WTC11 (cell line): Measurements from ENCODE around the gene HOXB5. TPM values are rescaled to one million over a fixed set of nuclear protein-coding genes. Genes with fewer than 3 reads are reported as not detected.

ENCODE experiments used
- ATAC-seq: fragments of 200-7000 bp; cut with Tn5 transposase; 2 replicates; pipeline ENCODE4 v1.10.0; 2021; ENCODE audit warnings: mild to moderate bottlenecking, moderate library complexity
- CTCF ChIA-PET: fragments of 300-600 bp; sonication (Branson Sonifier 250); formaldehyde crosslinking; loops from one replicate; lab custom pipeline; 2021; ENCODE audit warnings: antibody characterized with exemption; lab: Charles Lee
- POLR2A ChIA-PET: fragments of 350-600 bp; sonication (Branson Sonifier 250); formaldehyde crosslinking; loops from one replicate; lab custom pipeline; 2021; ENCODE audit warnings: antibody characterized with exemption; lab: Charles Lee
- DNase-seq: peaks from one replicate; pipeline ENCODE4 v3.0.0; 2021; ENCODE audit warnings: low spot score
- H3K27ac Mint-ChIP-seq: 2 replicates; pipeline ENCODE4 v1.8.0; 2021; ENCODE audit warnings: mixed read lengths
- H3K27me3 Mint-ChIP-seq: 2 replicates; pipeline ENCODE4 v1.8.0; 2021; ENCODE audit warnings: low read depth, mild to moderate bottlenecking, moderate library complexity, mixed read lengths
- H3K36me3 Mint-ChIP-seq: 2 replicates; pipeline ENCODE4 v1.8.0; 2021; ENCODE audit warnings: mixed read lengths
- H3K4me1 Mint-ChIP-seq: 2 replicates; pipeline ENCODE4 v1.8.0; 2022; ENCODE audit warnings: mixed read lengths
- H3K4me3 Mint-ChIP-seq: 2 replicates; pipeline ENCODE4 v1.8.0; 2021; ENCODE audit warnings: mild to moderate bottlenecking, moderate library complexity, mixed read lengths
- H3K9me3 Mint-ChIP-seq: 2 replicates; pipeline ENCODE4 v1.8.0; 2021; ENCODE audit warnings: mixed read lengths
- CREM ChIP-seq: sonication (generic); formaldehyde crosslinking; IDR thresholded peaks from 2 replicates; pipeline ENCODE4 v1.8.1; 2022; ENCODE audit warnings: mild to moderate bottlenecking, missing genetic modification reagents, moderate library complexity
- HMGA2 ChIP-seq: fragments of 250-450 bp; sonication (Bioruptor Pico); IDR thresholded peaks from 2 replicates; pipeline ENCODE4 v1.4.0; 2021; ENCODE audit warnings: mild to moderate bottlenecking, moderate library complexity
- KAT7 ChIP-seq: sonication (generic); formaldehyde crosslinking; IDR thresholded peaks from 2 replicates; pipeline ENCODE4 v1.8.1; 2023; ENCODE audit warnings: missing genetic modification reagents, mild to moderate bottlenecking, borderline replicate concordance
- MXD4 ChIP-seq: fragments of 250-450 bp; sonication (Bioruptor Pico); IDR thresholded peaks from 2 replicates; pipeline ENCODE4 v1.8.0; 2021; ENCODE audit warnings: mild to moderate bottlenecking, moderate library complexity, borderline replicate concordance
- NFE2L1 ChIP-seq: sonication (generic); formaldehyde crosslinking; IDR thresholded peaks from 2 replicates; pipeline ENCODE4 v1.8.1; 2023; ENCODE audit warnings: missing genetic modification reagents
- NR1H2 ChIP-seq: sonication (generic); formaldehyde crosslinking; IDR thresholded peaks from 2 replicates; pipeline ENCODE4 v1.9.0; 2021; ENCODE audit warnings: mild to moderate bottlenecking, moderate library complexity, missing genetic modification reagents
- RELA ChIP-seq: sonication (generic); formaldehyde crosslinking; IDR thresholded peaks from 2 replicates; pipeline ENCODE4 v1.8.1; 2022; ENCODE audit warnings: missing genetic modification reagents, mild to moderate bottlenecking, borderline replicate concordance
- SMAD3 ChIP-seq: sonication (generic); formaldehyde crosslinking; IDR thresholded peaks from 2 replicates; pipeline ENCODE4 v1.8.0; 2022; ENCODE audit warnings: missing genetic modification reagents, mild to moderate bottlenecking, borderline replicate concordance
- SOX15 ChIP-seq: fragments of 250-450 bp; sonication (Bioruptor Pico); IDR thresholded peaks from 2 replicates; pipeline ENCODE4 v1.9.0; 2021; ENCODE audit warnings: mild to moderate bottlenecking
- TEAD4 ChIP-seq: sonication (generic); formaldehyde crosslinking; IDR thresholded peaks from 2 replicates; pipeline ENCODE4 v1.8.0; 2022; ENCODE audit warnings: mild to moderate bottlenecking, missing genetic modification reagents
- ZBTB21 ChIP-seq: sonication (generic); formaldehyde crosslinking; IDR thresholded peaks from 2 replicates; pipeline ENCODE4 v1.8.1; 2023; ENCODE audit warnings: mild to moderate bottlenecking, missing genetic modification reagents, borderline replicate concordance
- ZNF263 ChIP-seq: sonication (generic); formaldehyde crosslinking; IDR thresholded peaks from 2 replicates; pipeline ENCODE4 v1.8.1; 2022; ENCODE audit warnings: low read depth, mild to moderate bottlenecking, moderate library complexity, missing genetic modification reagents
- ZNF416 ChIP-seq: fragments of 250-450 bp; sonication (Bioruptor Pico); IDR thresholded peaks from 2 replicates; pipeline ENCODE4 v1.9.0; 2021; ENCODE audit warnings: mild to moderate bottlenecking, inconsistent platforms
- ZNF671 ChIP-seq: fragments of 250-450 bp; sonication (Bioruptor Pico); IDR thresholded peaks from 2 replicates; pipeline ENCODE4 v1.8.0; 2021; ENCODE audit warnings: mild to moderate bottlenecking
- total RNA-seq: library from RNA; stranded (reverse); gene quantifications from 3 replicates; pipeline ENCODE4 v1.2.3, GENCODE V29; 2021
- TF ChIP-seq, protein P1 (sequence below): sonication (generic); formaldehyde crosslinking; IDR thresholded peaks from 2 replicates; pipeline ENCODE4 v1.8.1; 2022; ENCODE audit warnings: missing genetic modification reagents, borderline replicate concordance
- TF ChIP-seq, protein P2 (sequence below): sonication (generic); formaldehyde crosslinking; IDR thresholded peaks from 2 replicates; pipeline ENCODE4 v1.8.1; 2022; ENCODE audit warnings: low read depth, missing genetic modification reagents, borderline replicate concordance
- TF ChIP-seq, protein P3 (sequence below): sonication (generic); formaldehyde crosslinking; IDR thresholded peaks from 2 replicates; pipeline ENCODE4 v1.8.1; 2023; ENCODE audit warnings: mild to moderate bottlenecking, missing genetic modification reagents
- TF ChIP-seq, protein P4 (sequence below): sonication (generic); formaldehyde crosslinking; IDR thresholded peaks from 2 replicates; pipeline ENCODE4 v1.8.0; 2022; ENCODE audit warnings: mild to moderate bottlenecking, missing genetic modification reagents
- TF ChIP-seq, protein P5 (sequence below): sonication (generic); formaldehyde crosslinking; IDR thresholded peaks from 2 replicates; pipeline ENCODE4 v1.8.1; 2022; ENCODE audit warnings: mild to moderate bottlenecking, missing genetic modification reagents, moderate library complexity, borderline replicate concordance
- TF ChIP-seq, protein P6 (sequence below): sonication (generic); formaldehyde crosslinking; IDR thresholded peaks from 2 replicates; pipeline ENCODE4 v1.8.0; 2022; ENCODE audit warnings: mild to moderate bottlenecking, missing genetic modification reagents
- TF ChIP-seq, protein P7 (sequence below): sonication (generic); formaldehyde crosslinking; IDR thresholded peaks from 2 replicates; pipeline ENCODE4 v1.8.0; 2023; ENCODE audit warnings: missing genetic modification reagents
- TF ChIP-seq, protein P8 (sequence below): sonication (generic); formaldehyde crosslinking; IDR thresholded peaks from 2 replicates; pipeline ENCODE4 v1.8.0; 2022; ENCODE audit warnings: mild to moderate bottlenecking, missing genetic modification reagents

HOXB5 gene
- total RNA-seq, 1 experiment from 2014 or later: not detected

DNA sequence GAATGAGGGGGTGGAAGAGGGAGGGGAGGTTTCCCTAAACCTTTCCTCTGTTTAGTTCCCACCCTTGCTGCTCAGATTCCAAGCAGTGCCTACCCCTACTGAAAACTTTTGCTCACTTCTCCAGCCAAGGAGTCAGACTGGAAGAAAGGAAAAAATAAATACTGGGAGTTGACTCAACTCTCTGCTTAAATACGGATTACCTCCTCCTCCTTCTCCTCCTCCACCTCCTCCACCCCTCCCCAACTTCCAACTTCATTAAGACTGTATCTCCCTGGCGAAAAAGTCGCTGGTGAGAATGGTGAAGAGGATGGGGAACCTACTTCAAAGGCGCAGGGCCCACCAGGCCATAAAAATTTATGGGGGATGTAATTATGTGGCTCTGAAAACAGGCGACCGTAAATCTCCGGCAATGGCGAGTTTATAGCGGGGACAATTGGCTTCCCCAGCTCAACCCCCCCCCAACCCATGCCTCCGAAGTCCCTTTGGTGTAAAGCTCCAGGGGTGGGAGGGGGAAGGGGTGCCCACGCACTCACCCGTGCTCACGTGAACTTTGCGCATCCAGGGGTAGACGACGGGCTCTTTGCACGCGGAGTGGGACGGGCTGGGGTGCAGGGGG lies 16.1 kb downstream of the HOXB5 start:
- H3K36me3 Mint-ChIP-seq: no peaks in the 10 kb centered on the region
- ChIA-PET CTCF (interaction anchor here (1.0 to 1.3 kb wide), 2 partner anchors 36 to 59 kb away, joined by 4 read pairs; no protein-coding TSS in a partner anchor), POLR2A (no interaction called here)
- no peaks in the 10 kb centered on the region for H3K9me3 Mint-ChIP-seq
- H3K4me1 Mint-ChIP-seq: peaks cover 43% of the 10 kb centered on the region
- no peak for DNase-seq
- no peak overlapping the region for H3K27ac Mint-ChIP-seq
- TF ChIP-seq NFE2L1: no peak
- TF ChIP-seq, protein P1, sequence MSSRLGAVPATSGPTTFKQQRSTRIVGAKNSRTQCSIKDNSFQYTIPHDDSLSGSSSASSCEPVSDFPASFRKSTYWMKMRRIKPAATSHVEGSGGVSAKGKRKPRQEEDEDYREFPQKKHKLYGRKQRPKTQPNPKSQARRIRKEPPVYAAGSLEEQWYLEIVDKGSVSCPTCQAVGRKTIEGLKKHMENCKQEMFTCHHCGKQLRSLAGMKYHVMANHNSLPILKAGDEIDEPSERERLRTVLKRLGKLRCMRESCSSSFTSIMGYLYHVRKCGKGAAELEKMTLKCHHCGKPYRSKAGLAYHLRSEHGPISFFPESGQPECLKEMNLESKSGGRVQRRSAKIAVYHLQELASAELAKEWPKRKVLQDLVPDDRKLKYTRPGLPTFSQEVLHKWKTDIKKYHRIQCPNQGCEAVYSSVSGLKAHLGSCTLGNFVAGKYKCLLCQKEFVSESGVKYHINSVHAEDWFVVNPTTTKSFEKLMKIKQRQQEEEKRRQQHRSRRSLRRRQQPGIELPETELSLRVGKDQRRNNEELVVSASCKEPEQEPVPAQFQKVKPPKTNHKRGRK (CRISPR knock-in tag): no peak
- TF ChIP-seq KAT7 (CRISPR knock-in tag): no peak
- TF ChIP-seq ZBTB21: no peak
- TF ChIP-seq, protein P2, sequence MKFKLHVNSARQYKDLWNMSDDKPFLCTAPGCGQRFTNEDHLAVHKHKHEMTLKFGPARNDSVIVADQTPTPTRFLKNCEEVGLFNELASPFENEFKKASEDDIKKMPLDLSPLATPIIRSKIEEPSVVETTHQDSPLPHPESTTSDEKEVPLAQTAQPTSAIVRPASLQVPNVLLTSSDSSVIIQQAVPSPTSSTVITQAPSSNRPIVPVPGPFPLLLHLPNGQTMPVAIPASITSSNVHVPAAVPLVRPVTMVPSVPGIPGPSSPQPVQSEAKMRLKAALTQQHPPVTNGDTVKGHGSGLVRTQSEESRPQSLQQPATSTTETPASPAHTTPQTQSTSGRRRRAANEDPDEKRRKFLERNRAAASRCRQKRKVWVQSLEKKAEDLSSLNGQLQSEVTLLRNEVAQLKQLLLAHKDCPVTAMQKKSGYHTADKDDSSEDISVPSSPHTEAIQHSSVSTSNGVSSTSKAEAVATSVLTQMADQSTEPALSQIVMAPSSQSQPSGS (CRISPR knock-in tag): no peak
- TF ChIP-seq CREM: no peak
- no peak for TF ChIP-seq ZNF671 (CRISPR knock-in tag)
- TF ChIP-seq, protein P3, sequence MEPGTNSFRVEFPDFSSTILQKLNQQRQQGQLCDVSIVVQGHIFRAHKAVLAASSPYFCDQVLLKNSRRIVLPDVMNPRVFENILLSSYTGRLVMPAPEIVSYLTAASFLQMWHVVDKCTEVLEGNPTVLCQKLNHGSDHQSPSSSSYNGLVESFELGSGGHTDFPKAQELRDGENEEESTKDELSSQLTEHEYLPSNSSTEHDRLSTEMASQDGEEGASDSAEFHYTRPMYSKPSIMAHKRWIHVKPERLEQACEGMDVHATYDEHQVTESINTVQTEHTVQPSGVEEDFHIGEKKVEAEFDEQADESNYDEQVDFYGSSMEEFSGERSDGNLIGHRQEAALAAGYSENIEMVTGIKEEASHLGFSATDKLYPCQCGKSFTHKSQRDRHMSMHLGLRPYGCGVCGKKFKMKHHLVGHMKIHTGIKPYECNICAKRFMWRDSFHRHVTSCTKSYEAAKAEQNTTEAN (CRISPR knock-in tag): no peak
- TF ChIP-seq, protein P4, sequence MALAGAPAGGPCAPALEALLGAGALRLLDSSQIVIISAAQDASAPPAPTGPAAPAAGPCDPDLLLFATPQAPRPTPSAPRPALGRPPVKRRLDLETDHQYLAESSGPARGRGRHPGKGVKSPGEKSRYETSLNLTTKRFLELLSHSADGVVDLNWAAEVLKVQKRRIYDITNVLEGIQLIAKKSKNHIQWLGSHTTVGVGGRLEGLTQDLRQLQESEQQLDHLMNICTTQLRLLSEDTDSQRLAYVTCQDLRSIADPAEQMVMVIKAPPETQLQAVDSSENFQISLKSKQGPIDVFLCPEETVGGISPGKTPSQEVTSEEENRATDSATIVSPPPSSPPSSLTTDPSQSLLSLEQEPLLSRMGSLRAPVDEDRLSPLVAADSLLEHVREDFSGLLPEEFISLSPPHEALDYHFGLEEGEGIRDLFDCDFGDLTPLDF (CRISPR knock-in tag): no peak
- peak overlapping the region; percentile 48 for H3K4me3 Mint-ChIP-seq
- ATAC-seq: no peak
- H3K27me3 Mint-ChIP-seq: peaks cover 45% of the 10 kb centered on the region; the same call in 1 of the 2 replicates

DNA sequence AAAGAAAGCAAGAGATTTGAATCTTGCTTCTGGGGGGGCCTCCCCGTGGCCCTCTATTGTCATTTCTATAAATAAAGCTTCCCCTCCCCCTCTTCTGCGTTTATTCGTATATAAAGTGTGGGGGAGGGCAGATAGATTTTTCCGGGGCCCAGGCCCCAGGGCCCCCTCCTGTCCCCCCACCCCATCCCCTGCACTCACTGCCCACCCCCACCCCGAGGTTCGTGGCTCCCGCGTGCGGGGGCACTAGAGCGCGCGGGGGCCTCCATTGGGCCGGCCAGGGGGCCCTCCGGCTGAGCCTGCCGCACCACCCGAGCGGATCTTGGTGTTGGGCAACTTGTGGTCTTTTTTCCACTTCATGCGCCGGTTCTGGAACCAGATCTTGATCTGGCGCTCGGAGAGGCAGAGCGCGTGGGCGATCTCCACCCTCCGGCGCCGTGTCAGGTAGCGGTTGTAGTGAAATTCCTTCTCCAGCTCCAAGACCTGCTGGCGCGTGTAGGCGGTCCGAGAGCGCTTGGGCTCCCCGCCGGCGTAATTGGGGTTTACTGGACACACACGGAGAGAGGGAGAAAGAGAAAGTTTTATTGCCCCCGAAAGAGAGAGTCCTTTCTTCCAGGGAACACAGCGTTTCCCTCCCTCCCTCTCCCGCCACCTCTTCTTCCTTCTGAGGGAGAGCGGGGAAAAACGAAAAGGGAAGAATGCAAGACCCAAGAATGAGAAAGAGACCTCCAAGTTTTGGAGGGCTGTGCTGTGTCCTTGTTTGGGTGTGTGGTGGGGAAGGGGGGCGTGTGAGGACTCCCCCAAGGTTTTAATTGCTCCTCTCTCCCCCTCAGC lies 16.9 kb downstream of the HOXB5 start:
- CTCF ChIA-PET: interaction anchor here (0.6 kb wide), 1 partner anchor 25 kb away, joined by 5 read pairs; no protein-coding TSS in a partner anchor
- no peak overlapping the region for H3K27ac Mint-ChIP-seq
- ATAC-seq: no peak
- peaks cover 38% of the 10 kb centered on the region; the same call in 1 of the 2 replicates for H3K27me3 Mint-ChIP-seq
- no peaks in the 10 kb centered on the region for H3K9me3 Mint-ChIP-seq
- peaks cover 40% of the 10 kb centered on the region for H3K4me1 Mint-ChIP-seq
- POLR2A ChIA-PET: no interaction called here
- H3K36me3 Mint-ChIP-seq: no peaks in the 10 kb centered on the region
- H3K4me3 Mint-ChIP-seq: peak overlapping the region; percentile 43
- DNase-seq: no peak
- no peak for TF ChIP-seq ZNF416 (CRISPR knock-in tag)
- no peak for TF ChIP-seq MXD4
- TF ChIP-seq, protein P4 (CRISPR knock-in tag): no peak
- TF ChIP-seq, protein P5, sequence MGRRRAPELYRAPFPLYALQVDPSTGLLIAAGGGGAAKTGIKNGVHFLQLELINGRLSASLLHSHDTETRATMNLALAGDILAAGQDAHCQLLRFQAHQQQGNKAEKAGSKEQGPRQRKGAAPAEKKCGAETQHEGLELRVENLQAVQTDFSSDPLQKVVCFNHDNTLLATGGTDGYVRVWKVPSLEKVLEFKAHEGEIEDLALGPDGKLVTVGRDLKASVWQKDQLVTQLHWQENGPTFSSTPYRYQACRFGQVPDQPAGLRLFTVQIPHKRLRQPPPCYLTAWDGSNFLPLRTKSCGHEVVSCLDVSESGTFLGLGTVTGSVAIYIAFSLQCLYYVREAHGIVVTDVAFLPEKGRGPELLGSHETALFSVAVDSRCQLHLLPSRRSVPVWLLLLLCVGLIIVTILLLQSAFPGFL (CRISPR knock-in tag): no peak
- no peak for TF ChIP-seq TEAD4 (CRISPR knock-in tag)
- TF ChIP-seq NR1H2 (CRISPR knock-in tag): no peak
- TF ChIP-seq, protein P6, sequence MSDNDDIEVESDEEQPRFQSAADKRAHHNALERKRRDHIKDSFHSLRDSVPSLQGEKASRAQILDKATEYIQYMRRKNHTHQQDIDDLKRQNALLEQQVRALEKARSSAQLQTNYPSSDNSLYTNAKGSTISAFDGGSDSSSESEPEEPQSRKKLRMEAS (CRISPR knock-in tag): no peak
- TF ChIP-seq SMAD3 (CRISPR knock-in tag): no peak
- no peak for TF ChIP-seq ZNF263 (CRISPR knock-in tag)
- TF ChIP-seq RELA: no peak
- TF ChIP-seq HMGA2 (CRISPR knock-in tag): no peak
- TF ChIP-seq SOX15 (CRISPR knock-in tag): no peak
- TF ChIP-seq, protein P7, sequence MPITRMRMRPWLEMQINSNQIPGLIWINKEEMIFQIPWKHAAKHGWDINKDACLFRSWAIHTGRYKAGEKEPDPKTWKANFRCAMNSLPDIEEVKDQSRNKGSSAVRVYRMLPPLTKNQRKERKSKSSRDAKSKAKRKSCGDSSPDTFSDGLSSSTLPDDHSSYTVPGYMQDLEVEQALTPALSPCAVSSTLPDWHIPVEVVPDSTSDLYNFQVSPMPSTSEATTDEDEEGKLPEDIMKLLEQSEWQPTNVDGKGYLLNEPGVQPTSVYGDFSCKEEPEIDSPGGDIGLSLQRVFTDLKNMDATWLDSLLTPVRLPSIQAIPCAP (CRISPR knock-in tag): no peak
- TF ChIP-seq, protein P8, sequence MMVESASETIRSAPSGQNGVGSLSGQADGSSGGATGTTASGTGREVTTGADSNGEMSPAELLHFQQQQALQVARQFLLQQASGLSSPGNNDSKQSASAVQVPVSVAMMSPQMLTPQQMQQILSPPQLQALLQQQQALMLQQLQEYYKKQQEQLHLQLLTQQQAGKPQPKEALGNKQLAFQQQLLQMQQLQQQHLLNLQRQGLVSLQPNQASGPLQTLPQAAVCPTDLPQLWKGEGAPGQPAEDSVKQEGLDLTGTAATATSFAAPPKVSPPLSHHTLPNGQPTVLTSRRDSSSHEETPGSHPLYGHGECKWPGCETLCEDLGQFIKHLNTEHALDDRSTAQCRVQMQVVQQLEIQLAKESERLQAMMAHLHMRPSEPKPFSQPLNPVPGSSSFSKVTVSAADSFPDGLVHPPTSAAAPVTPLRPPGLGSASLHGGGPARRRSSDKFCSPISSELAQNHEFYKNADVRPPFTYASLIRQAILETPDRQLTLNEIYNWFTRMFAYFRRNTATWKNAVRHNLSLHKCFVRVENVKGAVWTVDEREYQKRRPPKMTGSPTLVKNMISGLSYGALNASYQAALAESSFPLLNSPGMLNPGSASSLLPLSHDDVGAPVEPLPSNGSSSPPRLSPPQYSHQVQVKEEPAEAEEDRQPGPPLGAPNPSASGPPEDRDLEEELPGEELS (CRISPR knock-in tag): no peak
